GM03348 (cell line): ENCODE data around the gene GOLGA3.

ENCODE experiments used
- DNase-seq: peaks from one replicate; pipeline ENCODE4 v3.0.0; 2012; ENCODE audit warnings: low spot score

The GOLGA3 gene

GRCh38 chr12:132747896-132748295 lies 80.8 kb downstream of the GOLGA3 start:
- DNase-seq = no peak

GRCh38 chr12:132747395-132747794 lies 81.3 kb downstream of the GOLGA3 start:
- no peak for DNase-seq

GRCh38 chr12:132746613-132747012 lies 82.1 kb downstream of the GOLGA3 start:
- DNase-seq = no peak

GRCh38 chr12:132743831-132744230 lies 84.8 kb downstream of the GOLGA3 start:
- DNase-seq = no peak

- DNase-seq = no peak
Measured at GRCh38 chr12:132741620-132742019, 87.0 kb downstream of the GOLGA3 start.

- DNase-seq = no peak
Measured at GRCh38 chr12:132740652-132741051, 88.0 kb downstream of the GOLGA3 start.

GRCh38 chr12:132740313-132740646 lies 88.4 kb downstream of the GOLGA3 start:
- no peak for DNase-seq

GRCh38 chr12:132739600-132740312 lies 88.9 kb downstream of the GOLGA3 start:
- DNase-seq = no peak

GRCh38 chr12:132736913-132737312 lies 91.8 kb downstream of the GOLGA3 start:
- no peak for DNase-seq

GRCh38 chr12:132736378-132736777 lies 92.3 kb downstream of the GOLGA3 start:
- DNase-seq = no peak

- no peak for DNase-seq
Measured at GRCh38 chr12:132735496-132735895, 93.2 kb downstream of the GOLGA3 start.

GRCh38 chr12:132734206-132734605 lies 94.5 kb downstream of the GOLGA3 start:
- DNase-seq = no peak

- no peak for DNase-seq
Measured at GRCh38 chr12:132731574-132731973, 97.1 kb downstream of the GOLGA3 start.

GRCh38 chr12:132730353-132730752 lies 98.3 kb downstream of the GOLGA3 start:
- no peak for DNase-seq

- no peak for DNase-seq
Measured at GRCh38 chr12:132729541-132730320, 98.9 kb downstream of the GOLGA3 start.

GRCh38 chr12:132728502-132728901 lies 100.2 kb downstream of the GOLGA3 start:
- no peak for DNase-seq

GRCh38 chr12:132727091-132727794 lies 101.4 kb downstream of the GOLGA3 start:
- DNase-seq = no peak

- DNase-seq = no peak
Measured at GRCh38 chr12:132726386-132726785, 102.3 kb downstream of the GOLGA3 start.

- DNase-seq = no peak
Measured at GRCh38 chr12:132724506-132725241, 104.0 kb downstream of the GOLGA3 start.

GRCh38 chr12:132723764-132724140 lies 104.9 kb downstream of the GOLGA3 start:
- peak; percentile 61 for DNase-seq

- no peak for DNase-seq
Measured at GRCh38 chr12:132723015-132723763, 105.5 kb downstream of the GOLGA3 start.
